ENCODE data around the gene CRTC2.

The CRTC2 gene

DNA sequence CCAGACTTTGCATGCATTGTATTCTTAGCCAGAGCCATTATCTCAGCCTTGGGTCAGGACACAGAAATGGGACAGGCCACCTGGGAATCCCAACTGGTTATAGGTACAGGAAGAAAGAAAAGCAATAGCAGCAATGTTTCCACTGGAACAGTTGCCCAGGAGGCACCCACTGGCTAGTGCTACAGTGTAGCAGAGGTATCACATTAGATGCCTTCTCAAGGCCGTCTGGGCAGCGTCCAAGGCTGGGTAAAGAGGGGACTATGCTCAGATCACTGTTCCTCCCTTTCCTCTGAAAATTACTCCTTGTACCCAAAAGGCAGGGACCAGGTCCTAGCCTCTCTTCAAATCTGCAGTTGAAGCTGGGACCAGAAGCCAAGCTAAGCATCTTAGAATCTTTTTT lies 11.9 kb upstream of the CRTC2 start:
- no peak for DNase-seq

- no peak for DNase-seq
Observed at GRCh38 chr1:153968972-153969371, 10.6 kb upstream of the CRTC2 start.

GRCh38 chr1:153968408-153968807 lies 10.0 kb upstream of the CRTC2 start:
- no peak for DNase-seq

DNA sequence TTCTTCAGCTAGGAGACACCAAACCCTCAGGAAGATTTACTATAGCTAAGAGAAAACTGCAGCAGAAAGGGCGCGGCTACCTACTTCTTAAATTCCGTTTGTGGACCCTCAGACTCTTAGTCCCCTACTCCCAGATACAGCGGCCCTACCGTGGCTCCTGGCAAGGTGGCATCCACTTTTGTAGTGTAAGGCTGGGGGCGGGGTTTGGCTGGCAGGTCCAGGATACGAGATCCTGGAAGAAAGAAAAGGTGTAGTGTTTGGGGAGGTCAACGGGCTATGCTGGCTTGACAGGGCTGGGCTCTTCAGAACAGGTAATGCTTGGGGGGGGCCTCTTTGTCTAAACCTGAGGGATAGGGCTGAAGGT lies 9.6 kb upstream of the CRTC2 start:
- no peak for DNase-seq

DNA sequence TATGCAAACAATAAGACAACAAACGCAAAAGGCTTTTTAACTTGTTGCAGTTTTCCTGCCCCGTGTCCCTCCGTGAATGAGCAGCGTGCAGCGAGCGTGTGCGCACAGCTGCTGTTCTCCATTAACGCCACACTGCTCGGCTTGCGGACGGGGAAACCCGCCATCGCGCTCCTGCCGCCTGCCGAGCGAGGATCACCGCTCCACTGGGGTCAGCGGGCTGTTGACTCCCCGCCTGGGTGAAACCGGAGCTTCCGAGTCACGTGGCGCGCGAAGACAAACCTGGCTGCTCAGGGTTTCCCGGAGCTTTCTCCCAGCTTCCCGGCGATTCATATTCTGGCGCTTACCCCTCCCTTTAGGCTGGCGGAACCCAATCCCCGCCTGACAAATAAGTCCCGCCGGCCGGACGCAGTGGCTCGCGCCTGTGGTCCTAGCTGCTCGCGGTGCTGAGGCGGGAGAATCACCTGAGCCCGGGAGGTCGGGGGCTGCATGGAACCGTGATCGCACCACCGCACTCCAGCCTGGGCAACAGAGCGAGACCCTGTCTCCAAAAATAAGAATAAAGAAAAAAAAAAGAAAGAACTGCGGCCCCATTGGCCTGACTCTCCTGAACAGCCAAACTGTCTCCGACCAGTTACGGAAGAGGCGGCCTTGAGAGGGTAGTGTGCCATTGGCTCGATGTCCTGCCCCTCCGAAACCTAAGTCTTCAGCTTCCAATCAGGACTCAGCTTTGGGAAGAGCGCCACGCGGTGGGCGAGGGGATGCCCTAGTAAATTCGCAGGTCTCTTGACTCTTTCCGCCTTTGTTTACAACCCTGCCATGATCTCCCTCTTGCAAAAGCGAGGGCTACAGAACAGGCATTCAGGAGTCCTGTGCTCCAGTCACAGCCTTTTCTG lies 8.9 kb upstream of the CRTC2 start, which contains the start of gene CREB3L4:
TSS of gene CREB3L4 (plus strand) at position 796 of the 893 bp plus-strand sequence. CDS start 624 bp downstream, outside the sequence.
- DNase-seq, result peak; percentile 93

DNA sequence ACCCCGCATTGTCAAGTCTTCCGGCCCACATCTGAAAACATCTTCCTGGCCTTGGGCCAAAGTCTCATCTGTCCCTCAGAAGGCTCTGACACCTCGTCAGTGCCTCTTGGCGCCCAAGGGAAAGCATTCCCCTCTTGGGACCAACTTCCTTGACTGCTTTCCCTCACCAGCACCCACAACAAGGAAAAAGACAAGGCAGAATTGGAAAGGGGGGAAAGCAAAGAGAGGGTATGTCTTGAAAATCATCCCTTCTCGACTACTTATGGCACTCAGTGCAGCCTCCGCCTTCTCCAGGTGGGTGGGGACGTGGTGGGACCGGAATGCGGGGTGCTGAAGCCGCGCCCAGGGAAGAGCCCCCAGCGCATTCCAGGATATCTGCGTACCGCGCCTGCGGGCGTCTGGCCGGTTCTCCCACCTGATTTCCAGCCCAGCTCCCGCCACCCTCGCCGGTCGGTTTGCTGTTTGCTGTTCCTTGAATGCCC lies 5.5 kb upstream of the CRTC2 start:
- DNase-seq, result no peak

DNA sequence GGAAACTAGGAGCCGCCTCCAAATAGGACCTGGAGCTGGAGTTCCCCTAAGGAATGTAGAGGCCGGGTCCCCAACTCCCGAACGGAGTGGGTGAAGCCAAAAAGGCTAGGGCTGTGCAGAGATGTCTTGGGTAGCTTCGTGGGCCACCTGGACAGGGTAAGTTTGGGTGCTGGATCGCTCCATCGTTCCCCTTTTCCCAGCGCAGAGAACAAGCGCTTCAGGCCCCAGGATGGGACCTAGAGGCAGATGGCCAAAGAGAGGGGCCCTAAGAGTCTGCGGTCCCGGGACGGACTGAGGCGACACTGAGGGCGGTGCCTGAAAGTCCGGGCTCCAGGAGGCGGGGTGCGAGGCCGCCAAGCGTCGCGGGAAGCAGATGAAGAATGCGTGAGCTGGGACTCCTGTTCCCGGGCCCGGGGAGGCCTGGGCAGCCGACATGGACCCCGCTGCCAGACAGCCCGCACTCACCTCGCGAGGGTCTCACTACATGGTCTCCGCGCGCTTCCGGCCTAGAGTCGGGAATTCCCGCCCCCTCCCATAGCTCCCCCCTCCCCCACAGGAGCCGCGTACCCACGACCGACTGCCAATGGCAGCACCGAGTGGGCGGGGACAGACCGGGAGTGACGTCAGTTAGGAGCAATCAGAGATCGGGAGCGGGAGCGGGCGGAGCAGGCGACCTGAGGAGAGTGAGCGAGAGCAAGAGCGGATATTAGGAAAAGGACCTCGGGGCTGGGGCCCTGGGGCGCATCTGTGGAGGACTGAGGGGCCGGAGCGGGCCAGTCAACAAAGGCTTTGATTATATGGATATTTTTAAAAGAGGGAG lies 4.8 kb upstream of the CRTC2 start, which contains the start of gene SLC39A1:
TSS of gene SLC39A1 (minus strand) at position 508 of the 820 bp plus-strand sequence. CDS start 822 bp downstream, outside the sequence.
- peak; percentile 99 for DNase-seq

DNA sequence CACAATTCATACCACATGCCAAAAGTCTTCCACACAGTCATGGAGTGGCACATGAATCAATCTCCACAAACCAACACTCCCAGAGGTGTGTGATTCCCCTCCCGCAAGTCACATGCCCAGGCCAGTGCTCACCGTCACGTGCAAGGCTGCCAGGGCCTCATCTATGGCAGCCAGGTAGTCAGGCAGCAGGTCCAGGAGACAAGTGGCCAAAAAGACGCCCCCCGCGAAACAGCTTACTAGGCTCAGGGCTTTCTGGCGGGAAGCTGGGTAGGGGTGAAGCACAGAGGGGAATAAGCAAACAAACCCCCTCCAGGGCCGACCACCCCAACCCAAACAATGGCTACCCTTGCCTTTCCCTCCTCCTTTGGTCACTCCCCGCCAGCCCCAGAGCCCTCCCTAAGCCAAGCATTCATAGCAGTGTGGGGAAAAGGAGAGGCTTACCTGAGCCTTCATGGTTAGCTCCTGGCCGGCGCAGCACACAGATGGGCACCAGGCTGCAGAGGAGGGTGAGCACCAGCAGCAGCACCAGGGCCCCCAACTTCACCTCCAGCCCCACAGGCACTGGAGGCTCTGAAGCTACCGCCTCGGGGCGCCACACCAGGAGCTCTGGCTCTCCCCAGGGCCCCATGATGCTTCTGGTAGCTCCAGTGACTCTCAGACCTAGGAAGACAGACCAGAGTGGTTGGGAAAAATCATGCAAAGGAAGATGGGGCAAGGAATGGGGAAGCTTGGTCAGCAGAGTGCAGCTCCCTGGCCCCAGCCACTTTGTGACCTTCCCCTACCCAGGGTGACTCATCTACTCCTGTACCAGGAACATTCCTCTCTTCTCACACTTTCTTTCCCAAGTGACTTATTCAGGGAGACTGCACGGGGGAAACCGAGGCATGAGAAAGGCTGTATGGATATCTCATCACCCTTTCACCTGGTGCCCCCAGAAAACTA lies 3.9 kb upstream of the CRTC2 start:
- DNase-seq, result no peak

DNA sequence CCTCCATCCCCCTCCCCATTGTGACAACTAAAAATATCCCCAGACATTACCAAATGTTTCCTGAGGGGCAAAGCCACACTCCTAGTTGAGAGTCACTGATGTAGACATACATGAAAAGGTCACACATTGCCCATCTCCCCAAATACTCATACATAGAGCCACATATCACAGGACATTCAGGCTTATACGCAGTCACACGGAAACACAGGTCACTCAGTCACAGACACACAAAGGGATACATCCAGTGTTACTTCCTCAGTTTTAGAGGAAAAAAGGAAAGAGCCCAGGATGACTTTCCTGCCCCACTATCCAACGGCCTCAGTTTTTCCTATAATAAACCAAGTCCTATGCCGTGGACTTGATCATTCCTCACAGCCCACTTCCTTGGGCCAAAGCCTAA lies 3.0 kb upstream of the CRTC2 start:
- no peak for DNase-seq

- DNase-seq, result no peak
Observed at GRCh38 chr1:153960206-153960605, 1.8 kb upstream of the CRTC2 start.

DNA sequence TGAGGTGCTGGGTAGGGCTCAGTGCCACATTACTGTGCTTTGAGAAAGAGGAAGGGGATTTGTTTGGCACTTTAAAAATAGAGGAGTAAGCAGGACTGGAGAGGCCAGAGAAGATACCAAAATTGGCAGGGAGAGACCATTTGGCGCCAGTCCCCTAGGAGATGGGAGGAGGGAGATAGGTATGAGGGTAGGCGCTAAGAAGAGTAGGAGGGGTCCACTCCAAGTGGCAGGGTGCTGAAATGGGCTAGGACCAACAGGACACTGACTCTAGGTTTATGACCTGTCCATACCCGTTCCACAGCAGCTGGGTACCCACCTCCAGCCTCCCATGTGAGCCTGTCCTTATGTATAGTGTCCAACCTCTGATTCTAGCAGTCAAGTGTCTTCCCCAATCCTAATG lies 1.0 kb upstream of the CRTC2 start:
- DNase-seq, result no peak

DNA sequence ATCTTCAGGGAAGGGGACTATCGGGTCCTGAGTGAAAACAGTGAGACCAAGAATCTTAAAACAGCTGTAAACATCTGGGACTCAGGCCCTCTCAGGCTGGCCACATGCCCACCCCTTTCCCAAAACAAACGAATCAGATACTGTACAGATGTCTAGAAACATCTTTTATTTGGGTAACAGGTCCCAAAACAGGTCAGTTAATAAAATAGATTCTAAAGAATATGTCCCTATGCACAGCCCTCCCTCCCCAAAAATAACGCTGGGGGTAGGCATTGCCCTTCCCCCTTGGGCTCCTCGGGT lies 499 bp upstream of the CRTC2 start:
- no peak for DNase-seq

DNA sequence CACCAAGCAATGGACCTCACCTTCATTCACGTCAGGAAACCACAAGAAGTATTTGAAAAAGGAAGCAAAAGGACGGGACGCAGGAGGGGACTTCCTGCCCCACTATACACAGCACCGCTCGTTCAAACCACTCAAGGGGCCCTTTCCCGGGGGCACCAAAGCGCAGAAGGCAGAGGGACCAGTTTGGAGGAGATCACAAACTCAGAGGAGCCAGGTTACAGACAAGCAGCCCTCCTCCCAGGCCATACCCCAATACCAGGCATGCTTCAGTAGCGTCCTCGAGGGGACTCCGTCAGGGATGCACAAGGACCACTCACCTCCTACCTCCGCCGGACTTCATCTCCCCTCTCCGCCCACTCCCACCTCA lies 685 bp downstream of the CRTC2 start:
- DNase-seq, result peak; percentile 42

GRCh38 chr1:153956997-153957715 lies 1.3 kb downstream of the CRTC2 start:
- DNase-seq, result no peak

DNA sequence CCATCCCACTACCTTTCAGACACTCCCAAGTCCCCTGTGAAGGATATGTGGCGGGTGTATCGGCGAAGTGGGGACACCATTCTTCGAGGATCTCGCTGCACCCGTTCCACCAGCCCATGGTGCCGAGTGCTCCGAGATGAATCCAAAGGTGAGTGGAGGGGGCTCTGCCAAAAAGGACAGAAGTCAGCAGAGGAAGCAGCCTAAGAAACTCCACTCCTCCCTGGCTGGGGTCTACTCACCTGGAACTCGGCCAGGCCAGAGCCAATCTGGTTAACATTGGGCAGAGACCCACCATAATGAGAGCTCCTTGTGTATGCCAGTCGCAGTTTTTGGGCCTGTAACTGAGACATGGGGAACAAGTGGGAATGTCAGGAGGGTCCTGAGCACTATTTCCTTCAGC lies 3.6 kb downstream of the CRTC2 start:
- DNase-seq, result no peak

- DNase-seq, result no peak
Observed at GRCh38 chr1:153953859-153954365, 4.5 kb downstream of the CRTC2 start.

GRCh38 chr1:153951801-153952200 lies 6.6 kb downstream of the CRTC2 start:
- no peak for DNase-seq

DNA sequence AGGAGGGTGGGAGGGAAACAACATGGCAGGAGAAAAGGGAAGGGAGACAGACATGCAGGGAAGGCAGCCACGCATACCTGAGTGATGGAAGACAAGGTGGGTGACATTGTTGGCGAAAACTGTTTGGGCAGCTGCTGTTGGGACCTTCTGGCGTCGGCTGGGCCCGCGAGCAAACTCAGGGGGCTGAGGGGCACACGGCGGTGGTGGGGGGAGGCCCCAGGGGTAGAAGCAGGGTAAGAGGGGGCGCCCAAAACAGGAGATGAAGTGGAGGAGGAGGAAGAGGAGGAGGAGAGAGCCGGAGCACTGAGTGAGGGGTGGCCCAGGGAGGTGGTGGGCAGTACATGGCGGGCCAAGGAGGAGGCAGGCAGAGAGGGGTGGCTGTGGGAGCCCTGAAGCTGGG lies 7.2 kb downstream of the CRTC2 start:
- no peak for DNase-seq

DNA sequence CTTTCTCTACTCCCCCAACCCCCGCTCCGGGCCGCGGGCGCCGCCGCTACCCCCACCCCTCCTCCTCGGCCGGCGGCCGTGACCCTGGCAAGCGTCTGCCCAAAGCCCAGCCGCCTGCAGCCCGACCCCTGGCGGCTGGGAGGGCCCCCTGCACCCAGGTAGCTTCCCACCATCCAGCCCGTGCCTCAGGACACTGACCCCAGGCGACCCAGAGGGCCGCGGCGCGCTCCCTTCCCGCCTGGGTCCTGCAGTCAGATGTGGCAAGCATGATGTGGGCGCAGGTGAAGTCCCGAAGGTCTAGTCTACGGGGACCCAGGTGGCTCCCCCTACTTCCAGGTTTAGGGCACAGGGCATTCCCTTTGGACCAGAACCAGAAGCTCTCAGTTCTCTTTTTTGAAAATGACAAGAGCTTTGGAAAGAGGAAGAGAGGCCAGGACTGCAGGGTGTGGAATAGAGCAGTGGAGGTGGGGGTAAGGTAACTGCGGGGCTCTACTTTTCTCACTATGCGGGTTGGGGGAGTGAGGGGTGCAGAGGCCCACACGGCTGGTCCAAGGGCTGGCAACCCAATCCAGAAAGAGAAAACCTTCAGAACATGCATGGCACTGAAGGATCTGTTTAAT lies 11.7 kb downstream of the CRTC2 start, which contains the start of gene DENND4B:
TSS of gene DENND4B (minus strand) at position 97 of the 620 bp plus-strand sequence. CDS start 2,344 bp downstream, outside the sequence.
- DNase-seq, result peak; percentile 62

GRCh38 chr1:153945795-153946621 lies 12.4 kb downstream of the CRTC2 start:
- DNase-seq, result peak; percentile 51
